Stimulated activated naive CD8-positive, alpha-beta T cell treated with anti-CD3 and anti-CD28 coated beads, Interleukin-15, Interleukin-2, amounts not matched to agents 100 U/mL and 50 U/mL, for 24 hours (primary cell): Measurements from ENCODE around the gene TNFSF11.

ENCODE experiments used
- ATAC-seq: fragments of 150-1000 bp; cut with Tn5 transposase; one replicate; pipeline ENCODE4 v1.10.0; 2021
- DNase-seq: peaks from one replicate; pipeline ENCODE4 v3.0.0; 2021

Gene TNFSF11

DNA sequence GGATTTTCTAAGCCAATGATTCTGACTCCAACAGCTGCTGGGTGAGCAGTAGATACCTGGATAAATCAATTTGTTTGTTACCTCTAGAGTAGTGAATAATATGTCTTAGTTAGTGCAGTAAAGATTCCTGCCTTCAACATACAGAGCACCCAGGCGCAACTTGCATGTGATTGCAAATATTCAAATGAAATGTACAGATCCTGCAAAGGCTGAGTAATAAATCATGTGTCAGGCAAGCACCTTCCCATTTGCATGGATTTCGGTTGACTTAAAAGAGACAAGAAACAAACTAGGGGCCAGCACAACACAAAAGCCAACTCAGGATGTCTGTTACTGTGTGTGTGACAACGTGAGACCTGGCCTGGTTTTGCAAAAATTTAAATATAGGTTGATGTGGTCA, 79.7 kb downstream of the TNFSF11 start:
- DNase-seq: no peak
- ATAC-seq: no peak

DNA sequence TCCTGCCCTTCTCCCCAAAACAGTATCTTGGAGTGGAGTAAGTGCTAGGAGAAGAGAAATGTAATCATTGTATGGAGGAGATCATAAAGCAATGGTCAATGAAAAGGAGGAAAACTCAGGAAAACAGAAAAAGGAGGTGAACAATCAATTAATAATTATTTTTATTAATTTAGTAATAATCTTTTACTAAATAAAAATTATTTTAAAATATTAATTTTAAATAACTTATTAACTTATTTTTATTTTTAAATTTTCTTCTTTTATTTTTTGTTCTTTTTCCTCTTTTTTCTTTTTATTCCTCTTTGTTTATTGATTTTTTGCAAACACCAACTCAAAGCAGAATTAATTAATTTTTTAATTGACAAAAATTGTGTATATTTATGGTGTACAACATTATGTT, 80.3 kb downstream of the TNFSF11 start:
- DNase-seq (no peak), ATAC-seq (no peak)

DNA sequence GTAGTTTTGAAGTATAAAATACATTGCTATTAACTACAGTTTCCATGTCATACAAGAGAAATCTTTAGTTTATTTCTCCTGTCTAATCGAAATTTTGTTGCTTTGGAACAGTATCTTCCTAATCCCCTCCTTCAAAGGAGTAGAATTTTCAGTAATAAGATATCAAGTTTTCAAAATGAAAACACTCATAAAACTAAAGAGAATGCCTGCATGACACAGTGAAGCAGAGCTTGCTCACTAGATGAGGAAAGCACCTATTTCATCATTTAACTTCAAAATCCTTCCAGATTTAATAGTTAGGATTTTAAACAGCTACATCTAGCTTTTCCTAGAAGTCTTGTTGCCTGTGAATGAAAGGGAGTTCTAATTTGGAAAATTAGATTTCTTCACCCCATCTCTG, 80.8 kb downstream of the TNFSF11 start:
- DNase-seq (no peak), ATAC-seq (no peak)

DNA sequence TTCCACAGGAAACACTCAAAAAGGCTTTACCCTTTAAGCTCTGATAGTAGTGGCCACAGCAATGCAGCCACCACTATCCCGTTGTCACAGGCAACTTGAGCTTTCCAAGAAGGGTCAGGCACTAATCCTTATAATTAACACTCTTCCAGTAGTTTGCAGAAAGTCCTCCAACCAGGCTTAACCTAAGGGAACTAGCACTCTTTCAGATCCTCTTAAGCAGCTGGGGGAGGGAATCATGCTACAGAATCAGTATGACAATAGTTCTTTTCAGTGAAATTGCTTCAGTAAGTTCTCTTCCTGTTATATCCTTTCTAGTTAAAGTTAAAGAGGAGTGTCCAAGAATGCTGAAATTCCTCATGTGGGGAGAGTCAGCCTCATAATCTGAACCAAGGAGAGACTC, 82.2 kb downstream of the TNFSF11 start:
- ATAC-seq (no peak), DNase-seq (no peak)

DNA sequence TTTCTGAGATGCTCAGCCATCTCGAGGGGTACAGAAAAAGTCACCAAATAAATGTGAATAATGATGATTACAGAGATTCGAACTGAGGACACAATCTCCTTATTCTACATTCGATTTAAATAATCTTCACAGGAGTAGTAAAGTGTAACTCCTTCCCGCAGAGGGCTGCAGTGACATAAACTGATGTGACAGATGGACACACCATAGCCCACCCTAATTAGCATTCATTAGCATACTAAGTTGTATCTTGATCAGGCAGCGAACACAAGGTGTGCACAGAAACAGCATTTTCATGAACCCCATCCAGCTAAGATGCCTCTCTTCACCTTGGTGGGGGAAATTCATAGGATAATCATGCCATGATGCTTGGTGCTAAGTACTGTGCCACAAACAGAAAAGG, 83.0 kb downstream of the TNFSF11 start:
- ATAC-seq (no peak), DNase-seq (no peak)
